ENCODE results near the gene RAET1G. TPM values are rescaled to one million over a fixed set of nuclear protein-coding genes. Genes with fewer than 3 reads are reported as not detected.
"Not testable (repeated sequence)": the region's sequence is repeated elsewhere in the genome, so short reads cannot be mapped to it uniquely, and the experiment has no call there.

RAET1G gene
- total RNA-seq, 1 donor from 2014 or later, result 0.73 TPM

GRCh38 chr6:149925253-149925973 is 2.5 kb upstream of the RAET1G start:
- peak; percentile 84 for DNase-seq (ENCODE audit: extremely low spot score, unreplicated experiment)

GRCh38 chr6:149924933-149925252 is 2.0 kb upstream of the RAET1G start:
- Mint-ChIP-seq H3K36me3 (ENCODE audit: unreplicated experiment) (no peaks in the 10 kb centered on the region), H3K9me3 (ENCODE audit: unreplicated experiment) (no peaks in the 10 kb centered on the region), H3K4me1 (ENCODE audit: unreplicated experiment) (peaks cover 20% of the 10 kb centered on the region), H3K4me3 (ENCODE audit: unreplicated experiment) (peak overlapping the region; percentile 78), H3K27ac (ENCODE audit: unreplicated experiment) (no peak overlapping the region), H3K27me3 (ENCODE audit: unreplicated experiment) (peaks cover 31% of the 10 kb centered on the region)
- no peak for TF ChIP-seq CTCF (IDR thresholded peaks at IDR 0.05)
- DNase-seq (ENCODE audit: extremely low spot score, unreplicated experiment), result peak; percentile 64

More at GRCh38 chr6:149925253-149925973, 2.5 kb upstream of the RAET1G start:
- Mint-ChIP-seq H3K4me1 (ENCODE audit: unreplicated experiment) (peaks cover 20% of the 10 kb centered on the region), H3K27me3 (ENCODE audit: unreplicated experiment) (peaks cover 34% of the 10 kb centered on the region), H3K9me3 (ENCODE audit: unreplicated experiment) (no peaks in the 10 kb centered on the region), H3K4me3 (ENCODE audit: unreplicated experiment) (peak overlapping the region; percentile 78), H3K36me3 (ENCODE audit: unreplicated experiment) (peaks cover 2% of the 10 kb centered on the region), H3K27ac (ENCODE audit: unreplicated experiment) (no peak overlapping the region)
- TF ChIP-seq CTCF (IDR thresholded peaks at IDR 0.05), result no peak

- peaks cover 20% of the 10 kb centered on the region for H3K4me1 Mint-ChIP-seq (ENCODE audit: unreplicated experiment)
- no peak overlapping the region for H3K27ac Mint-ChIP-seq (ENCODE audit: unreplicated experiment)
- H3K4me3 Mint-ChIP-seq (ENCODE audit: unreplicated experiment), result peak overlapping the region; percentile 36
- peaks cover 26% of the 10 kb centered on the region for H3K27me3 Mint-ChIP-seq (ENCODE audit: unreplicated experiment)
- no peaks in the 10 kb centered on the region for H3K36me3 Mint-ChIP-seq (ENCODE audit: unreplicated experiment)
- DNase-seq (ENCODE audit: extremely low spot score, unreplicated experiment), result peak; percentile 56
- H3K9me3 Mint-ChIP-seq (ENCODE audit: unreplicated experiment), result no peaks in the 10 kb centered on the region
- TF ChIP-seq CTCF (IDR thresholded peaks at IDR 0.05), result no peak
These were observed 1.4 kb upstream of the RAET1G start for GRCh38 chr6:149924206-149924932.

- DNase-seq (ENCODE audit: extremely low spot score, unreplicated experiment), result peak; percentile 63
- no peaks in the 10 kb centered on the region for H3K36me3 Mint-ChIP-seq (ENCODE audit: unreplicated experiment)
- no peak for TF ChIP-seq CTCF (IDR thresholded peaks at IDR 0.05)
- H3K27me3 Mint-ChIP-seq (ENCODE audit: unreplicated experiment), result peaks cover 19% of the 10 kb centered on the region
- no peaks in the 10 kb centered on the region for H3K9me3 Mint-ChIP-seq (ENCODE audit: unreplicated experiment)
- H3K4me1 Mint-ChIP-seq (ENCODE audit: unreplicated experiment), result peaks cover 20% of the 10 kb centered on the region
- peak overlapping the region; percentile 75 for H3K4me3 Mint-ChIP-seq (ENCODE audit: unreplicated experiment)
- H3K27ac Mint-ChIP-seq (ENCODE audit: unreplicated experiment), result peak overlapping the region; percentile 2
These were observed 536 bp upstream of the RAET1G start for GRCh38 chr6:149923327-149923986.

- H3K27ac Mint-ChIP-seq (ENCODE audit: unreplicated experiment); DNase-seq (ENCODE audit: extremely low spot score, unreplicated experiment); H3K36me3 Mint-ChIP-seq (ENCODE audit: unreplicated experiment); H3K9me3 Mint-ChIP-seq (ENCODE audit: unreplicated experiment): not testable (repeated sequence)
- H3K27me3 Mint-ChIP-seq (ENCODE audit: unreplicated experiment), result peaks cover 11% of the 10 kb centered on the region
- peaks cover 20% of the 10 kb centered on the region for H3K4me1 Mint-ChIP-seq (ENCODE audit: unreplicated experiment)
- peak overlapping the region; percentile 75 for H3K4me3 Mint-ChIP-seq (ENCODE audit: unreplicated experiment)
These were observed 830 bp downstream of the RAET1G start for GRCh38 chr6:149922091-149922490.
